ENCODE measurements around the gene RC3H2. TPM values are rescaled to one million over a fixed set of nuclear protein-coding genes. Genes with fewer than 3 reads are reported as not detected.
"Not testable (repeated sequence)": the region's sequence is repeated elsewhere in the genome, so short reads cannot be mapped to it uniquely, and the experiment has no call there.

RC3H2 gene
- total RNA-seq, 1 experiment from 2014 or later: 57.6 TPM

- no peak overlapping the region for H3K4me3 ChIP-seq (ENCODE audit: low read depth in 2 of 2, low read length in 2 of 2)
- no TSS peak for BruUV-seq (replicated peaks)
- CTCF ChIA-PET: no interaction called here
These were observed 44.6 kb downstream of the RC3H2 start for GRCh38 chr9:122860319-122861142.

GRCh38 chr9:122857815-122858214 lies 47.3 kb downstream of the RC3H2 start:
- no peaks in the 10 kb centered on the region for H3K9me3 ChIP-seq (ENCODE audit: control insufficient read depth, insufficient read depth, low read depth, low read length)
- ChIA-PET POLR2A (no interaction called here), CTCF (no interaction called here)
- intact Hi-C loops (cut with micrococcal nuclease; ENCODE audit: unreplicated experiment) (no loop called here), in situ Hi-C loops (cut with HindIII; ENCODE audit: low pct_unique_long_range_greater_than_20kb, low sequenced_read_pairs) (no loop called here)
- no TSS peak for BruUV-seq (replicated peaks)
- H3K4me3 ChIP-seq (ENCODE audit: low read depth in 2 of 2, low read length in 2 of 2): no peak overlapping the region
- no peak for TF ChIP-seq SIN3A (IDR thresholded peaks at IDR 0.05; ENCODE audit: borderline replicate concordance, insufficient read depth, low read depth, low read length)
- no peak for TF ChIP-seq CTCF (IDR thresholded peaks at IDR 0.05)
- no peak for TF ChIP-seq POLR2AphosphoS5 (IDR thresholded peaks at IDR 0.05; ENCODE audit: low read depth, low read length)
- TF ChIP-seq TCF7L2 (IDR thresholded peaks at IDR 0.05; ENCODE audit: low read depth, low read length): no peak
- no peak for TF ChIP-seq REST (IDR thresholded peaks at IDR 0.05; ENCODE audit: insufficient read depth in 1 of 2, low read depth in 2 of 2, low read length in 1 of 2)
- peaks cover 37% of the 10 kb centered on the region for H3K36me3 ChIP-seq (ENCODE audit: control insufficient read depth, insufficient read depth, low read length)
- H3K4me1 ChIP-seq (ENCODE audit: control insufficient read depth, insufficient read depth, low read length): peaks cover 6% of the 10 kb centered on the region; the same call in 1 of the 2 replicates
- H3K27ac ChIP-seq (ENCODE audit: low read length): no peak overlapping the region
- ATAC-seq: no peak
- no peaks in the 10 kb centered on the region for H3K27me3 ChIP-seq (ENCODE audit: control insufficient read depth, insufficient read depth, low read length)
- no peak for DNase-seq (ENCODE audit: low read depth, low spot score)

More at GRCh38 chr9:122860319-122861142, 44.6 kb downstream of the RC3H2 start:
- Histone ChIP-seq H3K27me3 (ENCODE audit: control insufficient read depth, insufficient read depth, low read length) (no peaks in the 10 kb centered on the region), H3K36me3 (ENCODE audit: control insufficient read depth, insufficient read depth, low read length) (peaks cover 22% of the 10 kb centered on the region), H3K4me1 (ENCODE audit: control insufficient read depth, insufficient read depth, low read length) (peaks cover 6% of the 10 kb centered on the region; the same call in 1 of the 2 replicates), H3K9me3 (ENCODE audit: control insufficient read depth, insufficient read depth, low read depth, low read length) (no peaks in the 10 kb centered on the region), H3K27ac (ENCODE audit: low read length) (no peak overlapping the region)
- in situ Hi-C loops (cut with HindIII; ENCODE audit: low pct_unique_long_range_greater_than_20kb, low sequenced_read_pairs) (no loop called here), intact Hi-C loops (cut with micrococcal nuclease; ENCODE audit: unreplicated experiment) (no loop called here)
- TF ChIP-seq POLR2AphosphoS5 (IDR thresholded peaks at IDR 0.05; ENCODE audit: low read depth, low read length): no peak
- no peak for TF ChIP-seq REST (IDR thresholded peaks at IDR 0.05; ENCODE audit: insufficient read depth in 1 of 2, low read depth in 2 of 2, low read length in 1 of 2)
- no peak for TF ChIP-seq SIN3A (IDR thresholded peaks at IDR 0.05; ENCODE audit: borderline replicate concordance, insufficient read depth, low read depth, low read length)
- no peak for TF ChIP-seq CTCF (IDR thresholded peaks at IDR 0.05)
- no peak for TF ChIP-seq TCF7L2 (IDR thresholded peaks at IDR 0.05; ENCODE audit: low read depth, low read length)
- DNase-seq (ENCODE audit: low read depth, low spot score) (peak; percentile 51), ATAC-seq (peak; percentile 95)
- POLR2A ChIA-PET: no interaction called here

- H3K4me3 ChIP-seq (ENCODE audit: low read depth in 2 of 2, low read length in 2 of 2); POLR2A ChIA-PET; BruUV-seq (replicated peaks); H3K9me3 ChIP-seq (ENCODE audit: control insufficient read depth, insufficient read depth, low read depth, low read length); ATAC-seq; intact Hi-C loops (cut with micrococcal nuclease; ENCODE audit: unreplicated experiment); DNase-seq (ENCODE audit: low read depth, low spot score); H3K4me1 ChIP-seq (ENCODE audit: control insufficient read depth, insufficient read depth, low read length); H3K27ac ChIP-seq (ENCODE audit: low read length); in situ Hi-C loops (cut with HindIII; ENCODE audit: low pct_unique_long_range_greater_than_20kb, low sequenced_read_pairs); H3K27me3 ChIP-seq (ENCODE audit: control insufficient read depth, insufficient read depth, low read length); CTCF ChIA-PET: not testable (repeated sequence)
- H3K36me3 ChIP-seq (ENCODE audit: control insufficient read depth, insufficient read depth, low read length): peaks cover 46% of the 10 kb centered on the region
These were observed 52.9 kb downstream of the RC3H2 start for GRCh38 chr9:122852085-122852786.

All from Panc1 (cell line).